KMS-11 (cell line): ENCODE measurements around the gene LPP.
"Not testable (repeated sequence)": the region's sequence is repeated elsewhere in the genome, so short reads cannot be mapped to it uniquely, and the experiment has no call there.

Experiments used
- H2AFZ ChIP-seq: fragments of 200-600 bp; sonication (generic); 2 replicates; pipeline ENCODE4 v1.6.1; 2016; ENCODE audit warnings: antibody characterized with exemption, mixed run types, low read depth
- H3K27ac ChIP-seq: fragments of 200-600 bp; sonication (generic); 2 replicates; pipeline ENCODE4 v1.6.1; 2016; ENCODE audit warnings: mild to moderate bottlenecking, mixed run types
- H3K27me3 ChIP-seq: fragments of 200-600 bp; sonication (generic); 2 replicates; pipeline ENCODE4 v1.6.1; 2017; ENCODE audit warnings: mild to moderate bottlenecking, low read depth, mixed run types, moderate library complexity; ENCODE audit not compliant: insufficient read depth
- H3K36me3 ChIP-seq: fragments of 200-600 bp; sonication (generic); 2 replicates; pipeline ENCODE4 v1.6.1; 2017; ENCODE audit warnings: mild to moderate bottlenecking, mixed run types; ENCODE audit not compliant: insufficient read depth
- H3K4me1 ChIP-seq: fragments of 200-600 bp; sonication (generic); 2 replicates; pipeline ENCODE4 v1.6.1; 2016; ENCODE audit warnings: mild to moderate bottlenecking, low read depth, mixed run types; ENCODE audit not compliant: poor library complexity, severe bottlenecking
- H3K4me2 ChIP-seq: fragments of 200-600 bp; sonication (generic); 2 replicates; pipeline ENCODE4 v1.7.0; 2016; ENCODE audit warnings: mild to moderate bottlenecking, mixed run types
- H3K4me3 ChIP-seq: fragments of 200-600 bp; sonication (generic); IDR thresholded peaks from 2 replicates; pipeline ENCODE4 v1.6.1; 2017; ENCODE audit warnings: low read depth, low read length, mixed read lengths; ENCODE audit not compliant: insufficient read depth
- H3K79me2 ChIP-seq: fragments of 200-600 bp; sonication (generic); 2 replicates; pipeline ENCODE4 v1.6.1; 2016; ENCODE audit warnings: low read depth, mixed run types; ENCODE audit not compliant: insufficient read depth
- H3K9ac ChIP-seq: fragments of 200-600 bp; sonication (generic); 2 replicates; pipeline ENCODE4 v1.6.1; 2016; ENCODE audit warnings: mild to moderate bottlenecking, mixed run types
- H4K20me1 ChIP-seq: fragments of 200-600 bp; sonication (generic); 2 replicates; pipeline ENCODE4 v1.6.1; 2016; ENCODE audit warnings: mild to moderate bottlenecking, mixed run types; ENCODE audit not compliant: insufficient read depth
- TF ChIP-seq, protein P1 (sequence below): fragments of 200-600 bp; sonication (generic); conservative IDR thresholded peaks from 2 replicates; pipeline ENCODE4 v1.6.1; 2017; ENCODE audit warnings: low read depth, mild to moderate bottlenecking, antibody characterized with exemption, low read length, moderate library complexity, mixed read lengths

Gene LPP

DNA sequence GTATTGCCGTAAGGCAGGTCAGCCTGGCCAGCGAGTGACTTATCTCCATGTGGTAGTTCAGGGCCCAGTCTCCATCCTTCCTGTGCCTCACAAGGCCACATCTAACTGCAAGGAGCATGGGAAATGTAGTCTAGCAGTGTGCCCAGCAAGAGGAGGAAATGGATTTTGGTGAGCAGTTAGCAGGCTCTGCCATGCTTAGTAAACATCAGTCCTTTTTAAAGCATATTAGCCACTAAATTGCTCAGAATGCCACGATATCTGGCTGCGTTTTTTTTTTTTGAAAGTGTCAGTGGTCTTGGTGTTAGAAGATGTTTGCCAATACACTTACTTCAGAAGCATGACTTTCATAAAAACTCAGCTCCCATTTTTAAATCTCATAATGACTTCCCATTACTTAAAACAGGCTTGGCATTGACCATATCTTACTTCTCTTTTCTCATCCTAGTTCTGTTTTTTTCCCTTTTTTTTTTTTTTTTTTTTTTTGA is 547.6 kb downstream of the LPP start:
- Histone ChIP-seq H3K4me1 (no peaks in the 10 kb centered on the region), H3K27me3 (no peaks in the 10 kb centered on the region), H2AFZ (no peak overlapping the region), H3K27ac (no peak overlapping the region), H3K36me3 (no peaks in the 10 kb centered on the region), H4K20me1 (no peaks in the 10 kb centered on the region), H3K4me2 (no peak overlapping the region), H3K4me3 (no peak overlapping the region), H3K79me2 (no peaks in the 10 kb centered on the region), H3K9ac (no peak overlapping the region)
- TF ChIP-seq, protein P1, sequence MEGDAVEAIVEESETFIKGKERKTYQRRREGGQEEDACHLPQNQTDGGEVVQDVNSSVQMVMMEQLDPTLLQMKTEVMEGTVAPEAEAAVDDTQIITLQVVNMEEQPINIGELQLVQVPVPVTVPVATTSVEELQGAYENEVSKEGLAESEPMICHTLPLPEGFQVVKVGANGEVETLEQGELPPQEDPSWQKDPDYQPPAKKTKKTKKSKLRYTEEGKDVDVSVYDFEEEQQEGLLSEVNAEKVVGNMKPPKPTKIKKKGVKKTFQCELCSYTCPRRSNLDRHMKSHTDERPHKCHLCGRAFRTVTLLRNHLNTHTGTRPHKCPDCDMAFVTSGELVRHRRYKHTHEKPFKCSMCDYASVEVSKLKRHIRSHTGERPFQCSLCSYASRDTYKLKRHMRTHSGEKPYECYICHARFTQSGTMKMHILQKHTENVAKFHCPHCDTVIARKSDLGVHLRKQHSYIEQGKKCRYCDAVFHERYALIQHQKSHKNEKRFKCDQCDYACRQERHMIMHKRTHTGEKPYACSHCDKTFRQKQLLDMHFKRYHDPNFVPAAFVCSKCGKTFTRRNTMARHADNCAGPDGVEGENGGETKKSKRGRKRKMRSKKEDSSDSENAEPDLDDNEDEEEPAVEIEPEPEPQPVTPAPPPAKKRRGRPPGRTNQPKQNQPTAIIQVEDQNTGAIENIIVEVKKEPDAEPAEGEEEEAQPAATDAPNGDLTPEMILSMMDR = no peak

- not testable (repeated sequence) for H4K20me1 ChIP-seq, H3K9ac ChIP-seq, H2AFZ ChIP-seq, H3K27me3 ChIP-seq, H3K79me2 ChIP-seq, H3K4me2 ChIP-seq, H3K4me3 ChIP-seq, H3K4me1 ChIP-seq, H3K27ac ChIP-seq, H3K36me3 ChIP-seq
These were observed 548.1 kb downstream of the LPP start for GRCh38 chr3:188702028-188702427.

DNA sequence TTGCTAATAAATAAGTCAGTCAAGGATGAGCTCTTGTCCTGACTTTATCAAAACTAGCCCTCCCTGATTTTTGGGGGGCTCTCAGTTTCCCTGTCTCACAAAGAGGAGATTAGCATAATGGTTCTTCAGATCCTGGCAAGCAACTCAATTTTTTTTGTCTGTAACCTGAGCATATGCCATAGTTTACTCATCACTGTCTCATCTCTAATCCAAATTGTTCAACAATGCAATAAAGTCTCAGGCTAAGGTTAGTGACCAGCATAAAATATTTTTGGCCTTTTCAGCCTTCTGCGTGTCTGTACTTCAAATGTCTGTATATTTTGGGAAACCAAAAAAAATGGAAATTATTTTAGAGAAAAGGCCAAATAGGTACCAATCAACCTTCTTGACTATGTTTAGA is 552.2 kb downstream of the LPP start:
- H2AFZ ChIP-seq = no peak overlapping the region
- H3K79me2 ChIP-seq = no peaks in the 10 kb centered on the region
- H3K4me2 ChIP-seq = no peak overlapping the region
- H4K20me1 ChIP-seq = no peaks in the 10 kb centered on the region; the same call in 1 of the 2 replicates
- H3K9ac ChIP-seq = no peak overlapping the region
- TF ChIP-seq, protein P1 = no peak
- H3K4me3 ChIP-seq = no peak overlapping the region
- no peaks in the 10 kb centered on the region for H3K36me3 ChIP-seq
- H3K27me3 ChIP-seq = no peaks in the 10 kb centered on the region
- H3K4me1 ChIP-seq = no peaks in the 10 kb centered on the region
- H3K27ac ChIP-seq = no peak overlapping the region

DNA sequence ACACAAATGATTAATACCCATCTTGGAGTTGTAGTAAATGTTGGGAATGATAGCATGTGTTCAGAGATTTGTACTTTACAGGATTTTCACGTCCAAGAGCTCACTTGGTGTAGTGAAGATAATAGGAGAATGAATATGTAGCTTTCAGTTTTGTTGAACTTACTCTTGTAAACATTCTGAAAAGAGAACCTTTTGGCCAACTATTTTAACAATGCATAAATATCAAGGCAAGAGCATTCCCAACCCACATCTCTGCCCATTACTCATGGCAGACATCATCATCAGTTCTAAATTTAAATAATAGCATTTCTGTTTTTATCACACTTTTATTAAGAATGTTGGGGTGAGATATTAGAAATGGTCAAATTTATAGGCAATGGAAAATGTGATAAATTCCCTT is 552.6 kb downstream of the LPP start:
- Histone ChIP-seq H3K36me3 (no peaks in the 10 kb centered on the region), H3K4me3 (no peak overlapping the region), H3K79me2 (no peaks in the 10 kb centered on the region), H3K27me3 (no peaks in the 10 kb centered on the region), H3K27ac (no peak overlapping the region), H2AFZ (no peak overlapping the region), H3K4me2 (no peak overlapping the region), H3K9ac (no peak overlapping the region), H4K20me1 (no peaks in the 10 kb centered on the region; the same call in 1 of the 2 replicates), H3K4me1 (no peaks in the 10 kb centered on the region)
- TF ChIP-seq, protein P1 = no peak

- TF ChIP-seq, protein P1 = no peak
- Histone ChIP-seq H2AFZ (no peak overlapping the region), H4K20me1 (no peaks in the 10 kb centered on the region; the same call in 1 of the 2 replicates)
These were observed 553.7 kb downstream of the LPP start for GRCh38 chr3:188707381-188708288.

More at GRCh38 chr3:188707381-188708288, 553.7 kb downstream of the LPP start:
- no peak overlapping the region for H3K27ac ChIP-seq
- no peaks in the 10 kb centered on the region for H3K4me1 ChIP-seq
- H3K79me2 ChIP-seq = no peaks in the 10 kb centered on the region
- H3K36me3 ChIP-seq = no peaks in the 10 kb centered on the region
- H3K9ac ChIP-seq = no peak overlapping the region
- H3K27me3 ChIP-seq = no peaks in the 10 kb centered on the region
- no peak overlapping the region for H3K4me2 ChIP-seq
- H3K4me3 ChIP-seq = no peak overlapping the region
